HEK293T (cell line): Measurements from ENCODE around the gene LRRC51.

Experiments used
- BHLHE40 ChIP-seq: fragments of 450-650 bp; IDR thresholded peaks from 2 replicates; pipeline ENCODE4 v1.6.1; 2016; ENCODE audit warnings: mild to moderate bottlenecking, moderate library complexity, borderline replicate concordance
- FOXM1 ChIP-seq: fragments of 450-650 bp; IDR thresholded peaks from 2 replicates; pipeline ENCODE4 v1.6.1; 2017; ENCODE audit warnings: mild to moderate bottlenecking, borderline replicate concordance
- NFRKB ChIP-seq: fragments of 450-650 bp; IDR thresholded peaks from 2 replicates; pipeline ENCODE4 v1.6.1; 2016; ENCODE audit warnings: mild to moderate bottlenecking, moderate library complexity
- SP1 ChIP-seq: fragments of 450-650 bp; IDR thresholded peaks from 2 replicates; pipeline ENCODE4 v1.6.1; 2017
- SUZ12 ChIP-seq: fragments of 450-650 bp; IDR thresholded peaks from 2 replicates; pipeline ENCODE4 v1.6.1; 2016; ENCODE audit warnings: mild to moderate bottlenecking

DNA sequence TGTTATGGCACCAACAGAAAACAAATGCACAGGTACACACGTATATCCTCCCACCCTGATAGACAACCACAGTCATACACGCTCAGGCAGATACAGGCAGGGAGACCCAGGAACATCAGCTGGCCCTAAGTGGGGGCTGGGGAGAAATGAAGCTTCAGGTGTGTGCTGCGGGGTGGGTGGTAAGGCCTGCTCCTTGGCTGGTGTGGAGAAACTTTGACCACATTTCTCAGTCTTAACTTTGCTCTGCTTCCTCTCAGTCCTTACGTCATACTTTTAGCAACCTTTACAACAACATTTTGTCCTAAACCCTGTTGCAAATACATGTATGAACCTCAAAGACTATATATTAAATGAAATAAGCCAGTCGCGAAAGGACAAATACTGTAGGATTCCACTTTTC, 38.5 kb downstream of the LRRC51 start:
- no peak for TF ChIP-seq FOXM1
- TF ChIP-seq SUZ12, result no peak
- TF ChIP-seq BHLHE40, result no peak
- no peak for TF ChIP-seq NFRKB
- no peak for TF ChIP-seq SP1
